DMS114 treated with DMSO at 0.1 percent for 48 hours (cell line): ENCODE data around the gene CCDC88C.
"Not testable (repeated sequence)": the region's sequence is repeated elsewhere in the genome, so short reads cannot be mapped to it uniquely, and the experiment has no call there.

Source experiments
- DNase-seq: peaks from one replicate; lab custom pipeline; 2025; ENCODE audit not compliant: unreplicated experiment; lab: John Stamatoyannopoulos, UW

Gene CCDC88C

GRCh38 chr14:91417120-91417982 is at the start of gene CCDC88C:
Gene CCDC88C (minus strand): TSS chr14:91417820. CDS start chr14:91417690, 130 bp downstream.
- no peak for DNase-seq

DNA sequence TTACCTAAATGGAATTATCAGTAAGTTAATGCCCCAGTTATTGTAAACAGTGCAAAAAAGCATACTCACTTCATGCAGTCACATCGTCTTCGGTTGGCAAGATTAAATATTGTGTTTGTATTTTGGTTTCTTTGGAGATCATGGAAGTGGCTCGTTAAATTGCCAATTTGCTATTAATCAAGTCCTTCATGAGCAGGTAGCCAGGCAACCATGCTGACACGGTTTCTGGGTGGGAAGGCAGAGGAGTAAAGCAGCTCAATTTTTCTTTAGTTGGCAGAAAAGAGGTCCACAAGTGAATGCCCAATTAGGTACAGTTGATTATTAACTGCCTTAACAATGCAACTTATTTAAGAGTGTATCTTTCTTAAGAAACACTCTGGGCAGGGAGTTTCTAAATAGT is 48.6 kb upstream of the CCDC88C start:
- no peak for DNase-seq

DNA sequence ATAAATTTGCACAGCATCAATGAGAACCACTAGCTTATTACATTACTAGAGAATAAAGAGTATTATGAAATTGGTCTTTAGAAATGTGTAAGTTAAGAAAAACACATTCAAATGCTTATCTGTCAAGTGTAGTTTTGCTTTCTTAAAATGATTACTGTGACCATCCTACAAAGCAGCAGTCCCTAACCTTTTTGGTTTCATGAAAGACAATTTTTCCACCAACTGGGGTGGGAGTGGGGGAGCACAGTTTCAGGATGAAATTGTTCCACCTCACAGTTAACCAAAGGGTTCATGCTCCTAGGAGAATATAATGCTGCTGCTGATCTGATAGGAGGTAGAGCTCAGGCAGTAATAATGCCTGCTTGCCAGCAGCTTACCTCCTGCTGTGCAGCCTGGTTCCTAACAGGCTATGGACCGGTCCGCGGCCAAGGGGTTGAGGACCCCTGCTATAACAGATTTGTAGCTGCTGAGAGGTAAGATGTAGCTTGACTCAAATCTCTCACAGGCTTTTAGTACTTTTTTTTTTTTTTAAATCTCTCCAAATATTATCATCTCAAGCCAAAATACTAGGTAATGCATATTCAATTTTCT is 47.1 kb upstream of the CCDC88C start:
- DNase-seq, result no peak

GRCh38 chr14:91458612-91459011 is 41.0 kb upstream of the CCDC88C start:
- no peak for DNase-seq

- DNase-seq, result no peak
These were observed 38.7 kb upstream of the CCDC88C start for GRCh38 chr14:91456283-91456682.

DNA sequence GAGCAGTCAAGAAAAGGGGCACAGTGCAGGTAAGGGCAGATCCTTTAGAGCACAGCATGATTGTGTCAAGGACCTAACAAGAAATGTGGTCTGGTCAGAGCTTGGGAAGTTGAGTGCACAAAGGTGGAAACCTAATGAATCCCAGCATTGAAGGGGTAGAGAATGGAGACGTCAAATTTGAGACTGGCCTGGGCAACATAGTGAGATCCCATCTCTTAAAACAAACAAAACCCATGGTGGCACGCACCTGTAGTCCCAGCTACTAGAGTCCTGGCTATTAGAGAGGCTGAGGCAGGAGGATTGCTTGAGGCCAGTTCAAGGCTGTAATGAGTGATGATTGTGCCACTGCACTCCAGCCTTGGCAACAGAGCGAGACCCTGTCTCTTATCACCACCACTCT is 37.0 kb upstream of the CCDC88C start:
- no peak for DNase-seq

DNA sequence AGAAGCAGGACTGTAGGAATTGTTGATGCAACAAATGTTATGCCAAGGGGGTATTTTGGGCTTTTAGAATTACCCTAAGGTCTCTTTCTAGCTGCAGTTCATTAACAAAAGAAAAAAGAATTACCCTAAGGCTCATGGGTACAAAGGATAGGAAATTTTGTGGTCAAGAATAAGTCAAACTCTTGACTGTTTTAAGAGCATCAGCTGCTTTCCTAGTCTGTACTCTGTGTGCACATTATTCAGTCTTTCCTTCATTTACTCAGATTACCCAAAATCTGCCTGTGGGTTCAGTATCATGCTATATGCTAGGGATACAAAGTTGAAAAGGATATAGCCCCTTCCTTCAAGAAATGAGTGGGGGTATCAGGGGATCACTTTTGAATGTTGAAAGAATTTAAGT is 36.5 kb upstream of the CCDC88C start:
- no peak for DNase-seq

- DNase-seq, result no peak
These were observed 36.1 kb upstream of the CCDC88C start for GRCh38 chr14:91453744-91454143.

GRCh38 chr14:91444335-91445020 is 26.9 kb upstream of the CCDC88C start:
- DNase-seq, result no peak

DNA sequence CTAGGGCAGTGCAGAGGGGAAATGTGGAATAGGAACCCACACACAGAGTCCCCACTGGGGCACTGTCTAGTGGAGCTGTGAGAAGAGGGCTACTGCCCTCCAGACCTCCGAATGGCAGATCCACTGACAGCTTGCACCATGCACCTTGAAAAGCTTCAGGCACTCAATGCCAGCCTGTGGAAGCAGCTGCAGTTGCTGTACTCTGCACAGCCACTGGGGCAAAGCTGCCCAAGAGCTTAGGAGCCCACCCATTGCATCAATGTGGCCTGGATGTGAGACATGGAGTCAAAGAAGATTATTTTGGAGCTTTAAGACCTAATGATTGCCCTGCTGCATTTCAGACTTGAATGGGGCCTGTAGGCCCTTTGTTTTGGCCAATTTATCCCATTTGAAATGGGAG is 21.7 kb upstream of the CCDC88C start:
- DNase-seq, result no peak

DNA sequence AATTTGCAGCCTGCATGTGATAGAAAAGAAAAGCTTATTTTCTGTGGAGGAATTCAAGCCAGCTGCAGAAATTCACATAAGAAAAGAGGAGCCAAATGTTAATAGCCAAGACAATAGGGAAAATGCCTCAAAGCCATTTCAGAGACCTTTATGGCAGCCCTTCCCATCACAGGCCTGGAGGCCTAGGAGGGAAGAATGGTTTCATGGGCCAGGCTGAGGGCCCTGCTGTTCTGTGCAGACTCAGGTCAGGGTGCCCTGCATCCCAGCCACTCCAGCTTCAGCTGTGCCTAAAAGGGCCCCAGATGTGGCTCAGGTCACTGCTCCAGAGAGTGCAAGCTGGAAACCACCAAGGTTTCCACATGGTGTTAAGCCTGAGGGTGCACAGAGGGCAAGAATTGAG is 21.2 kb upstream of the CCDC88C start:
- no peak for DNase-seq

DNA sequence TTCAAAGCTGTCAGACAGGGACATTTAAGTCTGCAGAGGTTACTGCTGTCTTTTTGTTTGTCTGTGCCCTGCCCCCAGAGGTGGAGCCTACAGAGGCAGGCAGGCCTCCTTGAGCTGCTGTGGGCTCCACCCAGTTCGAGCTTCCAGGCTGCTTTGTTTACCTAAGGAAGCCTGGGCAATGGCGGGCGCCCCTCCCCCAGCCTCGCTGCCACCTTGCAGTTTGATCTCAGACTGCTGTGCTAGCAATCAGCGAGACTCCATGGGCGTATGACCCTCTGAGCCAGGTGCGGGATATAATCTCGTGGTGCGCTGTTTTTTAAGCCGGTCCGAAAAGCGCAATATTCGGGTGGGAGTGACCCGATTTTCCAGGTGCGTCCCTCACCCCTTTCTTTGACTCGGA is 18.6 kb upstream of the CCDC88C start:
- not testable (repeated sequence) for DNase-seq

GRCh38 chr14:91429385-91429784 is 11.8 kb upstream of the CCDC88C start:
- no peak for DNase-seq

DNA sequence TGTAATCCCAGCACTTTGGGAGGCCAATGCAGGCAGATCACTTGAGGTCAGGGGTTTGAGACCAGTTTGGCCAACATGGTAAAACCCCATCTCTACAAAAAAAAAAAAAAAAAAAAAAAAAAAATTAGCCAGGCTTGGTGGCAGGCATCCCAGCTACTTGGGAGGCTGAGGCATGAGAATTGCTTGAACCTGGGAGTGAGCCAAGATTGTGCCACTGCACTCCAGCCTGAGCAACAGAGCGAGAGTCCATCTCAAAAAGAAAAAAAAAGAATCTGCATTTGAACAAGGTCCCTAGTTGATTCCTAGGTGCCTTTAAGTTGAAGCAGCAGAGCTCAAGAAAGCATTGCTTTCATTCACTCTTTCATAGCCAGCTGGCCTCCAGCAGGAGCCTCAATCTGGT is 11.3 kb upstream of the CCDC88C start:
- not testable (repeated sequence) for DNase-seq

DNA sequence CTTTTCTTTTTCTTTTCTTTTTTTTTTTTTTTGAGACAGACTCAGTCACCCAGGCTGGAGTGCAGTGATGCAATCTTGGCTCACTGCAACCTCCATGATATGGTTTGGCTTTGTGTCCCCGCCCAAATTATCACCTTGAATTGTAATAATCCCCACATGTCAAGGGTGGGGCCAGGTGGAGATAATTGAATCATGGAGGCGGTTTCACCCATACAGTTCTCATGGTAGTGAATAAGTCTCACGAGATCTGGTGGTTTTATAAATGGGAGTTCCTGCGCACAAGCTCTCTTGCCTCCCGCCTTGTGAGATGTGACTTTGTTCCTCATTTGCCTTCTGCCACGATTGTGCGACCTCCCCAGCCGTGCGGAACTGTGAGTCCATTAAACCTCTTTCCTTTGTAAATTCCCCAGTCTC is 7.9 kb upstream of the CCDC88C start:
- not testable (repeated sequence) for DNase-seq

DNA sequence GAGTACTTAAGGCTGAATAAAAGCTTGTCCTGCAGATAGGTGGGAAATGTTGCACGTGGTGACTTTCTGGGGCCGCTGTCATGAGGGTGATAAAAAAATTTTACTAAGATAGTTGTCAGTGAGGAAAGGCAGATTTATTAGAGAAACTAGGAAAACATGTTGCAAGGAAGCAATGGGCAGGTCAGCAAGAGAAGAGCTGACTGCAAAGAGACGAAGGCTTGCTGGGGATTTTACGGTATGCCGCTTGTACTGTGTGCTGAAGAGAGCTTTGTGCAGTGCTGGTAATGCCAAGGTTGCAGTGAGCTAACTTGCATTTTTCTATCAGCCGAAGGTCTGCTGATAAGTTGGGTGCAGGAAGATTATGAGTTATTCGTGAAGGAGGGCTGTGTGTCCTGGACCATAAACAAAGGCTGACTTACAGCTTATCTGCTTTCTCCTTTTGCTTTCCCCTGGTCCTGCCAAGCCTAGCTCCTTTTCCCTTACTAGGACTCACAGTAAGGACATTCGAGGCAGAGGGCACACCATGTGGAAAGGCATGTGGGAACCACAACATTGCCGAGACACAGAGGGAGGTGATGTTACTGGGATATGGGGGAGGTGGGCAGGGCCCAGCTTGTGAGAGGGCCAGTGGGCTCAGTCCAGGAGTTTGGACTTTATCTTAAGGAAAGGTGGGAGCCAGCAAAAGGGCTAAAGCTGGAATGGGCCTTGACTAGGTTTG is 7.4 kb upstream of the CCDC88C start:
- DNase-seq, result no peak

DNA sequence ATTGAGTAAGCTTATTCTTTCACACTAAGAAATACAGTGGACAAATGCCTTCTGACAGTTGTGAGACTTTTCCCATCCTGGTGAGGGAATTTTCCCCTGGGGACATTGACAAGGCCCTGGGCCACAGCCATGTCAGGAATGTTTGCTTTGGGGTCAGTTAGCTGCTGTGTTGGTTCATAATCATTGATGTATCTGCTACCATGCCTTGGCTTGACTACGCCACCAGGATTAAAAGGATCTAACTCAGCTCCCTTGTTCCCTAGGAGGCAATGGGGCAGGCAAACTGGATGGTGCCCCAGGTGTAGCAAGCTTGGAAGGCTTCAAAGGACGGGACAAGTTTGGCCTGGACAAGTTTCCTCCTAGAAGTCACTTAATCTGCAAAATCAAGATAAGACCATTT is 3.1 kb upstream of the CCDC88C start:
- no peak for DNase-seq

GRCh38 chr14:91419451-91419850 is 1.8 kb upstream of the CCDC88C start:
- no peak for DNase-seq

GRCh38 chr14:91419044-91419397 is 1.4 kb upstream of the CCDC88C start:
- DNase-seq, result no peak

- DNase-seq, result peak; percentile 21
These were observed 895 bp upstream of the CCDC88C start for GRCh38 chr14:91418387-91419043.

- DNase-seq, result no peak
These were observed 365 bp upstream of the CCDC88C start for GRCh38 chr14:91417983-91418386.
